GM19463 (cell line): ENCODE measurements around the gene FNBP1L.

ENCODE experiments used
- ATAC-seq: cut with Tn5 transposase; IDR thresholded peaks from one replicate; pipeline ENCODE4 v1.9.1; 2021; ENCODE audit warnings: mild to moderate bottlenecking, moderate library complexity; ENCODE audit not compliant: unreplicated experiment

FNBP1L gene

GRCh38 chr1:93588206-93588605 is 140.3 kb downstream of the FNBP1L start:
- no peak for ATAC-seq

- no peak for ATAC-seq
Measured at GRCh38 chr1:93588955-93589354, 141.0 kb downstream of the FNBP1L start.

GRCh38 chr1:93591291-93591675 is 143.4 kb downstream of the FNBP1L start:
- peak; percentile 20 for ATAC-seq

- peak; percentile 91 for ATAC-seq
Measured at GRCh38 chr1:93591676-93592550, 144.0 kb downstream of the FNBP1L start.

- ATAC-seq, result no peak
Measured at GRCh38 chr1:93592551-93592949, 144.6 kb downstream of the FNBP1L start.

- no peak for ATAC-seq
Measured at GRCh38 chr1:93593854-93594602, 146.1 kb downstream of the FNBP1L start.

- no peak for ATAC-seq
Measured at GRCh38 chr1:93594603-93594880, 146.6 kb downstream of the FNBP1L start.

- no peak for ATAC-seq
Measured at GRCh38 chr1:93595266-93595665, 147.3 kb downstream of the FNBP1L start.

- ATAC-seq, result no peak
Measured at GRCh38 chr1:93595743-93596142, 147.8 kb downstream of the FNBP1L start.

- ATAC-seq, result no peak
Measured at GRCh38 chr1:93596329-93597089, 148.6 kb downstream of the FNBP1L start.

GRCh38 chr1:93597709-93598108 is 149.8 kb downstream of the FNBP1L start:
- ATAC-seq, result no peak

- no peak for ATAC-seq
Measured at GRCh38 chr1:93598396-93598795, 150.5 kb downstream of the FNBP1L start.

GRCh38 chr1:93598861-93599439 is 151.0 kb downstream of the FNBP1L start:
- ATAC-seq, result no peak

GRCh38 chr1:93599479-93599878 is 151.6 kb downstream of the FNBP1L start:
- no peak for ATAC-seq

GRCh38 chr1:93600663-93601062 is 152.7 kb downstream of the FNBP1L start:
- ATAC-seq, result no peak

GRCh38 chr1:93601686-93602085 is 153.8 kb downstream of the FNBP1L start:
- no peak for ATAC-seq

GRCh38 chr1:93602101-93602500 is 154.2 kb downstream of the FNBP1L start:
- no peak for ATAC-seq

GRCh38 chr1:93603106-93603505 is 155.2 kb downstream of the FNBP1L start:
- no peak for ATAC-seq

GRCh38 chr1:93603601-93604000 is 155.7 kb downstream of the FNBP1L start:
- no peak for ATAC-seq
